ENCODE results near the gene HNRNPU. TPM values are rescaled to one million over a fixed set of nuclear protein-coding genes. Genes with fewer than 3 reads are reported as not detected.
A peak's percentile ranks its signal among the peaks of the same experiment; 100 is the strongest.

Gene HNRNPU
- total RNA-seq, 1 donor from 2014 or later, result 589 TPM

- intact Hi-C loops (cut with micrococcal nuclease), result loop anchor here (10.0 kb wide), 1 partner anchor 1695 kb away; the partner anchor contains the start of genes CNST and TFB2M
- no peak for DNase-seq (ENCODE audit: low spot score)
- Mint-ChIP-seq H3K4me1 (ENCODE audit: low read depth) (peaks cover 14% of the 10 kb centered on the region), H3K4me3 (ENCODE audit: low read depth) (no peak overlapping the region), H3K36me3 (ENCODE audit: low read depth) (no peaks in the 10 kb centered on the region), H3K9me3 (no peaks in the 10 kb centered on the region), H3K27ac (no peak overlapping the region), H3K27me3 (ENCODE audit: low read depth) (peaks cover 2% of the 10 kb centered on the region)
Measured at GRCh38 chr1:244869950-244870349, 5.6 kb upstream of the HNRNPU start.

GRCh38 chr1:244869364-244869827 lies 5.1 kb upstream of the HNRNPU start:
- Mint-ChIP-seq H3K4me1 (ENCODE audit: low read depth) (peaks cover 16% of the 10 kb centered on the region), H3K4me3 (ENCODE audit: low read depth) (no peak overlapping the region)
- intact Hi-C loops (cut with micrococcal nuclease), result loop anchor here (10.0 kb wide), 1 partner anchor 1695 kb away; the partner anchor contains the start of genes CNST and TFB2M

GRCh38 chr1:244868484-244869363 lies 4.4 kb upstream of the HNRNPU start:
- H3K4me1 Mint-ChIP-seq (ENCODE audit: low read depth), result peaks cover 16% of the 10 kb centered on the region
- intact Hi-C loops (cut with micrococcal nuclease), result loop anchor here (10.0 kb wide), 1 partner anchor 1696 kb away; the partner anchor contains the start of genes CNST and TFB2M
- no peaks in the 10 kb centered on the region for H3K9me3 Mint-ChIP-seq
- DNase-seq (ENCODE audit: low spot score), result no peak
- peaks cover 7% of the 10 kb centered on the region for H3K36me3 Mint-ChIP-seq (ENCODE audit: low read depth)
- H3K4me3 Mint-ChIP-seq (ENCODE audit: low read depth), result no peak overlapping the region
- H3K27me3 Mint-ChIP-seq (ENCODE audit: low read depth), result peaks cover 2% of the 10 kb centered on the region
- H3K27ac Mint-ChIP-seq, result no peak overlapping the region

More at GRCh38 chr1:244869364-244869827, 5.1 kb upstream of the HNRNPU start:
- Mint-ChIP-seq H3K36me3 (ENCODE audit: low read depth) (peaks cover under 1% of the 10 kb centered on the region), H3K9me3 (no peaks in the 10 kb centered on the region), H3K27me3 (ENCODE audit: low read depth) (peaks cover 2% of the 10 kb centered on the region), H3K27ac (no peak overlapping the region)
- DNase-seq (ENCODE audit: low spot score), result no peak

- peaks cover 23% of the 10 kb centered on the region for H3K36me3 Mint-ChIP-seq (ENCODE audit: low read depth)
- no peak overlapping the region for H3K27ac Mint-ChIP-seq
- no peak for DNase-seq (ENCODE audit: low spot score)
- H3K9me3 Mint-ChIP-seq, result no peaks in the 10 kb centered on the region
- peaks cover 22% of the 10 kb centered on the region for H3K4me1 Mint-ChIP-seq (ENCODE audit: low read depth)
- intact Hi-C loops (cut with micrococcal nuclease), result loop anchor here (10.0 kb wide), 1 partner anchor 1698 kb away; the partner anchor contains the start of genes CNST and TFB2M
- H3K27me3 Mint-ChIP-seq (ENCODE audit: low read depth), result no peaks in the 10 kb centered on the region
- no peak overlapping the region for H3K4me3 Mint-ChIP-seq (ENCODE audit: low read depth)
Measured at GRCh38 chr1:244866355-244866754, 2.0 kb upstream of the HNRNPU start.

GRCh38 chr1:244865820-244866219 lies 1.5 kb upstream of the HNRNPU start:
- H3K36me3 Mint-ChIP-seq (ENCODE audit: low read depth), result peaks cover 28% of the 10 kb centered on the region
- peaks cover 27% of the 10 kb centered on the region for H3K4me1 Mint-ChIP-seq (ENCODE audit: low read depth)
- no peak overlapping the region for H3K4me3 Mint-ChIP-seq (ENCODE audit: low read depth)
- intact Hi-C loops (cut with micrococcal nuclease), result loop anchor here (2.0 to 10.0 kb wide), 2 partner anchors 415 to 1699 kb away; partner anchors contain the start of genes ADSS2, CNST and TFB2M
- H3K9me3 Mint-ChIP-seq, result no peaks in the 10 kb centered on the region
- no peak for DNase-seq (ENCODE audit: low spot score)
- no peaks in the 10 kb centered on the region for H3K27me3 Mint-ChIP-seq (ENCODE audit: low read depth)
- H3K27ac Mint-ChIP-seq, result no peak overlapping the region

GRCh38 chr1:244865028-244865371 lies 657 bp upstream of the HNRNPU start:
- no peaks in the 10 kb centered on the region for H3K27me3 Mint-ChIP-seq (ENCODE audit: low read depth)

GRCh38 chr1:244863491-244864252 lies 671 bp downstream of the HNRNPU start:
- Mint-ChIP-seq H3K4me3 (ENCODE audit: low read depth) (peak overlapping the region; percentile 99), H3K36me3 (ENCODE audit: low read depth) (peaks cover 49% of the 10 kb centered on the region), H3K4me1 (ENCODE audit: low read depth) (peaks cover 43% of the 10 kb centered on the region), H3K9me3 (no peaks in the 10 kb centered on the region), H3K27ac (peak overlapping the region; percentile 92), H3K27me3 (ENCODE audit: low read depth) (no peaks in the 10 kb centered on the region)
- intact Hi-C loops (cut with micrococcal nuclease), result loop anchor here (1.0 to 10.0 kb wide), 11 partner anchors 28 to 1701 kb away; partner anchors contain the start of genes ADSS2, CEP170, CNST and COX20
- no peak for DNase-seq (ENCODE audit: low spot score)

More at GRCh38 chr1:244865028-244865371, 657 bp upstream of the HNRNPU start:
- intact Hi-C loops (cut with micrococcal nuclease), result loop anchor here (2.0 to 10.0 kb wide), 2 partner anchors 414 to 1700 kb away; partner anchors contain the start of genes ADSS2, CNST and TFB2M
- Mint-ChIP-seq H3K4me3 (ENCODE audit: low read depth) (peak overlapping the region; percentile 88), H3K4me1 (ENCODE audit: low read depth) (peaks cover 36% of the 10 kb centered on the region), H3K9me3 (no peaks in the 10 kb centered on the region), H3K36me3 (ENCODE audit: low read depth) (peaks cover 36% of the 10 kb centered on the region), H3K27ac (peak overlapping the region; percentile 94)
- no peak for DNase-seq (ENCODE audit: low spot score)

- H3K9me3 Mint-ChIP-seq, result no peaks in the 10 kb centered on the region
- H3K27me3 Mint-ChIP-seq (ENCODE audit: low read depth), result no peaks in the 10 kb centered on the region
- peaks cover 48% of the 10 kb centered on the region for H3K4me1 Mint-ChIP-seq (ENCODE audit: low read depth)
- H3K4me3 Mint-ChIP-seq (ENCODE audit: low read depth), result peak overlapping the region; percentile 99
- intact Hi-C loops (cut with micrococcal nuclease), result loop anchor here (1.0 to 10.0 kb wide), 8 partner anchors 12 to 1702 kb away; partner anchors contain the start of genes CEP170, CNST, SDCCAG8 and TFB2M
- H3K27ac Mint-ChIP-seq, result peak overlapping the region; percentile 98
- peaks cover 57% of the 10 kb centered on the region for H3K36me3 Mint-ChIP-seq (ENCODE audit: low read depth)
- DNase-seq (ENCODE audit: low spot score), result peak; percentile 89
Measured at GRCh38 chr1:244862699-244863490, 1.4 kb downstream of the HNRNPU start.

GRCh38 chr1:244862354-244862698 lies 2.0 kb downstream of the HNRNPU start:
- DNase-seq (ENCODE audit: low spot score), result no peak

GRCh38 chr1:244861683-244862082 lies 2.7 kb downstream of the HNRNPU start:
- no peaks in the 10 kb centered on the region for H3K9me3 Mint-ChIP-seq
- peaks cover 57% of the 10 kb centered on the region for H3K4me1 Mint-ChIP-seq (ENCODE audit: low read depth)
- H3K27ac Mint-ChIP-seq, result peak overlapping the region; percentile 62
- H3K27me3 Mint-ChIP-seq (ENCODE audit: low read depth), result no peaks in the 10 kb centered on the region
- H3K36me3 Mint-ChIP-seq (ENCODE audit: low read depth), result peaks cover 69% of the 10 kb centered on the region
- DNase-seq (ENCODE audit: low spot score), result no peak
- intact Hi-C loops (cut with micrococcal nuclease), result loop anchor here (1.0 to 10.0 kb wide), 5 partner anchors 10 to 1703 kb away; partner anchors contain the start of genes CEP170, CNST, SDCCAG8 and TFB2M
- H3K4me3 Mint-ChIP-seq (ENCODE audit: low read depth), result peak overlapping the region; percentile 99

More at GRCh38 chr1:244862354-244862698, 2.0 kb downstream of the HNRNPU start:
- intact Hi-C loops (cut with micrococcal nuclease), result loop anchor here (1.0 to 10.0 kb wide), 5 partner anchors 11 to 1702 kb away; partner anchors contain the start of genes CEP170, CNST, SDCCAG8 and TFB2M
- Mint-ChIP-seq H3K4me1 (ENCODE audit: low read depth) (peaks cover 54% of the 10 kb centered on the region), H3K9me3 (no peaks in the 10 kb centered on the region), H3K27me3 (ENCODE audit: low read depth) (no peaks in the 10 kb centered on the region), H3K4me3 (ENCODE audit: low read depth) (peak overlapping the region; percentile 99), H3K27ac (peak overlapping the region; percentile 98), H3K36me3 (ENCODE audit: low read depth) (peaks cover 63% of the 10 kb centered on the region)

GRCh38 chr1:244860914-244861610 lies 3.3 kb downstream of the HNRNPU start:
- H3K4me1 Mint-ChIP-seq (ENCODE audit: low read depth), result peaks cover 59% of the 10 kb centered on the region
- intact Hi-C loops (cut with micrococcal nuclease), result loop anchor here (5.0 to 10.0 kb wide), 3 partner anchors 814 to 1704 kb away; partner anchors contain the start of genes CEP170, CNST, SDCCAG8 and TFB2M
- peak overlapping the region; percentile 99 for H3K4me3 Mint-ChIP-seq (ENCODE audit: low read depth)
- no peak for DNase-seq (ENCODE audit: low spot score)
- H3K36me3 Mint-ChIP-seq (ENCODE audit: low read depth), result peaks cover 76% of the 10 kb centered on the region
- no peaks in the 10 kb centered on the region for H3K9me3 Mint-ChIP-seq
- no peaks in the 10 kb centered on the region for H3K27me3 Mint-ChIP-seq (ENCODE audit: low read depth)
- H3K27ac Mint-ChIP-seq, result peak overlapping the region; percentile 62

Data from activated T-helper 2 cell treated with anti-CD3 and anti-CD28 coated beads, Interferon-gamma antibody, Interleukin-2, Interleukin-4, amounts not matched to agents 10 μg/mL and 5 μg/mL and 100 μg/mL, durations not matched to agents 14 hours and 24 hours and 36 hours (primary cell).